GM18505 (cell line): Measurements from ENCODE around the gene ZSCAN22.
"Not testable (repeated sequence)": the region's sequence is repeated elsewhere in the genome, so short reads cannot be mapped to it uniquely, and the experiment has no call there.

Experiments used
- ATAC-seq: cut with Tn5 transposase; IDR thresholded peaks from one replicate; pipeline ENCODE4 v1.9.1; 2021; ENCODE audit not compliant: unreplicated experiment
- POLR2A ChIP-seq: IDR thresholded peaks from 4 replicates; pipeline ENCODE4 v1.6.1; 2011; ENCODE audit warnings: borderline replicate concordance; ENCODE audit not compliant: insufficient read depth, insufficient read length; ENCODE audit errors: extremely low read depth

Gene ZSCAN22

DNA sequence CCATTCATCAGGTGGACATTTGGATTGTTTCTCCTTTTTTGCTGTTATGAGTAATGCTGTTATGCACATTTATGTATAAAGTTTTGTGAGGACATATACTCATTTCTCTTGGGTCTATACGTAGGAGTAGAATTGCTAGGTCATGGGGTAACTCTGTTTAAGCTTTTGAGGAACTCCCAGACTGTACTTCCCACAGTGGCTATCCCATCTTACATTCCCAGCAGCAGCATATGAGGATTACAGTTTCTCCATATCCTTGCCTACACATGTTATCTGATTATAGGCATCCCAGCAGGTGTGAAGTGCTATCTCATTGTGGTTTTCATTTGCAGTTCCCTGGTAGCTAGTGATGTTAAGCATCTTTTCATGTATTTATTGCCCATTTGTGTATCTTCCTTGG is 5.9 kb downstream of the ZSCAN22 start:
- ATAC-seq, result no peak
- no peak for TF ChIP-seq POLR2A

DNA sequence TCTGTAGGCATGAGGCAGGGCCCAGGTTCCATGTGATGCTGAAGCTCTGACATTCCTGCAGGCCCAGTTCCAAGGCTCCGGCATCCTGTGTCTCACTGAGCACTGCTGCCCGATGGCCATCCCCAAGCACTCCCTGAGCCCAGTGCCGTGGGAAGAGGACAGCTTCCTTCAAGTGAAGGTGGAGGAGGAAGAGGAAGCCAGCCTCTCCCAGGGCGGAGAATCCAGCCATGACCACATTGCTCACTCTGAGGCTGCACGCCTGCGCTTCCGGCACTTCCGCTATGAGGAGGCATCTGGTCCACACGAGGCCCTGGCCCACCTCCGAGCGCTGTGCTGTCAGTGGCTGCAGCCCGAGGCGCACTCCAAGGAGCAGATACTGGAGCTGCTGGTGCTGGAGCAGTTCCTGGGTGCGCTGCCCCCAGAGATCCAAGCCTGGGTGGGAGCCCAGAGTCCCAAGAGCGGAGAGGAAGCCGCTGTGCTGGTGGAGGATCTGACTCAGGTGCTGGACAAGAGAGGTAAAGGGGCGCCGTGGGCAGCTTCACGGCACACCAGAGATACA is 8.0 kb downstream of the ZSCAN22 start:
- no peak for ATAC-seq
- no peak for TF ChIP-seq POLR2A

DNA sequence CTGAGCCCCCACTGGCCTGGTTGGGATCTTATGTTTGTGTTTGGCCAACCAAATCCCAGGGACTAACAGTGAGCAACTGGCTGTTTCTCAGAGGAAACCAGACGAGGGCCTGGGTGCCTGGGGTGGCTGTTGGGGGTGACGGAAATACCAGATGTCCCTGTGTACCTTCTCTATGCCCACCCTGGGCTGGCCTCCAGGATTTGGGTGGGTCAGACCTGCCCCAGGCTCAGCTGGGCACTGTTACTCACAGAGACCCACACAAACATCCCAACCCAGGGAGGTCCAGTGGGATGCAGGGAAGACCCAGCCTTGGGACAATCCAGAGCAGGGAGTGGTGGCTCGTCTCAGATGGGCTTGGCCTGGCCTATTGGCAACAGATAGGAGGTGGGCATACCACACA is 8.8 kb downstream of the ZSCAN22 start:
- no peak for ATAC-seq
- TF ChIP-seq POLR2A, result no peak

DNA sequence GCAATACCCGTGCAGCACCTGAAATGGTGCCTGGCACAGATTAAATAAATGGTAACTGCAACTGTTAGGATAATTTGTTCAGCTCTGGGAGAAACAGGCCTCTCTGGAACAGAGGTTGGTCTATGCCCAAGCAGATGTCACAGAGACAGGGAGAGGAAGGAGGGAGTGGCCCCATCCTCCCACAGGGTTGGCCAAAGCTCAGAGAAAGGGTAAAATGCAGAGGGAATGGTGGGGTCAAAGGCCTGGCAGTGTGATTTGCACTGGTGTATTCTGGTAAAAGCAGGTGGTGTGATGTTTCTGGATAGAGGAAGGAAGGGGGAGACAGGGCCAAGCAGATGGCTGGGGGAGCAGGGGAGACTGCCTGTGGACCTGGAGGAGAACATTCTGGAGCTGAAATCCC is 9.4 kb downstream of the ZSCAN22 start:
- ATAC-seq, result no peak
- TF ChIP-seq POLR2A, result no peak

DNA sequence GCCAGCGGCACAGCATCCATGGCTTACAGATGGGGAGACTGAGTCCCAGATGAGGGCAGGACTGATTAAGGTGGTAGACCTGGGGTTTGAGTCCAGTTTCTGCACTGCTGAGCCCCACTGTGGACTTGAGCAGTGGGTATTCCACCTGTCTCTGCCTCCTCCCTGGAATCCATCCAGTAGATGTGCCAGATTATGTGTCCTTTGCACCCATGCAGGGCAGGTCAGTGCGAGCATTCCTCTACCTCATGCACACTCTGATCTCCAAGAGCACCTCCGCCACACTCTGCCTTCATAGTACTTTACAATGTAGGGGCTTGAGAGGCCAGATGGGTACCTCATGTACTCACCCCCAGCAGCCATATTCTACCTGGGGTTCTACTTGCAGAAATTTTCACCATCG is 10.0 kb downstream of the ZSCAN22 start:
- ATAC-seq, result no peak
- TF ChIP-seq POLR2A, result no peak

DNA sequence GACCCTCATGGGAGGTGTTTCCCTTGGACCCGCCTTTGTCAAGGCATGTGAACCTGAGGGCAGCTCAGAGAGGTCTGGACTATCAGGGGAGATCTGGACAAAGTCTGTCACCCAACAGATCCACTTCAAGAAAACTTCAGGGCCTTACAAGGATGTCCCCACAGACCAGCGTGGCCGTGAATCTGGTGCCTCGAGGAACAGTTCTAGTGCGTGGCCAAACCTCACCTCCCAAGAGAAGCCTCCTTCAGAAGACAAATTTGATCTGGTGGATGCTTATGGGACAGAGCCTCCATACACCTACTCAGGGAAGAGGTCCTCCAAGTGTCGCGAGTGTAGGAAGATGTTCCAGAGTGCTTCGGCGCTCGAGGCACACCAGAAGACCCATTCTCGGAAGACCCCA is 11.5 kb downstream of the ZSCAN22 start:
- ATAC-seq, result no peak
- TF ChIP-seq POLR2A, result no peak

DNA sequence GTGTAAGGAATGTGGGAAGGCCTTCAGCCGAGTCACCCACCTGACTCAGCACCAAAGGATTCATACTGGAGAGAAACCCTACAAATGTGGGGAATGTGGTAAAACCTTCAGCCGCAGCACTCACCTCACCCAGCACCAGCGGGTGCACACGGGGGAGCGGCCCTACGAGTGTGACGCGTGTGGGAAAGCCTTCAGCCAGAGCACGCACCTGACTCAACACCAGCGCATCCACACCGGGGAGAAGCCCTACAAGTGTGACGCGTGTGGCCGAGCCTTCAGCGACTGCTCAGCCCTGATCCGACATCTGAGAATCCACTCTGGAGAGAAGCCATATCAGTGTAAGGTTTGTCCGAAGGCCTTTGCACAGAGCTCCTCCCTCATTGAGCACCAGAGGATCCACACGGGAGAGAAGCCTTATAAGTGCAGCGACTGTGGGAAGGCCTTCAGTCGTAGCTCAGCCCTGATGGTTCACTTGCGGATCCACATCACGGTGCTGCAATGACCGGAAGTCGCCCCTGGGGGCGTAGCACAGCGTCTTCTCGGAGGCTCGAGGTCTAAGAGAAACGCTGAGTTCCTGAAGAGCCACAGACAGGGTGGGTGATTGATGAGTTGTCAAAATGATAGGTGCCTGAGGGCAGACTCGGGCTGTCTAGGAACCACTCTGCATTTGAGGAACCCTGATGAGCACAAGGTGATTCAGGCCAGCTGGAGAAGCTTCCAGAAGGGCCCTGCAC is 12.2 kb downstream of the ZSCAN22 start:
- no peak for TF ChIP-seq POLR2A
- ATAC-seq, result no peak

DNA sequence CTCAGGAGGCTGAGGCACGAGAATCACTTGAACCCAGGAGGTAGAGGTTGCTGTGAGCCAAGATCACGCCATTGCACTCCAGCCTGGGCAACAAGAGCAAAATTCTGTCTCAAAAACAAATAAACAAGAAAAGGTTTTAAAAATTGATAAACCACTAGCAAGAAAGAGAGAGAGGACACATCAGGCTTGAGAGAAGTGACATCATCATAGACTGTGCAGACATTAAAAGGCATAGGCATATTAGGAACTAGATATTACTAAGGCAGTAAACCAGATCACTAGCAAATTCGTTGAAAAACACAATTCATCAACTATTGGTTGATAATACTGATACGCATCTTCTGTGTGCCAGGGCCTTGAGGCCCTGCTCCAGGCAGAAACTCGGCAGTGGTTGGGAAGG is 18.8 kb downstream of the ZSCAN22 start:
- no peak for TF ChIP-seq POLR2A
- ATAC-seq, result no peak

DNA sequence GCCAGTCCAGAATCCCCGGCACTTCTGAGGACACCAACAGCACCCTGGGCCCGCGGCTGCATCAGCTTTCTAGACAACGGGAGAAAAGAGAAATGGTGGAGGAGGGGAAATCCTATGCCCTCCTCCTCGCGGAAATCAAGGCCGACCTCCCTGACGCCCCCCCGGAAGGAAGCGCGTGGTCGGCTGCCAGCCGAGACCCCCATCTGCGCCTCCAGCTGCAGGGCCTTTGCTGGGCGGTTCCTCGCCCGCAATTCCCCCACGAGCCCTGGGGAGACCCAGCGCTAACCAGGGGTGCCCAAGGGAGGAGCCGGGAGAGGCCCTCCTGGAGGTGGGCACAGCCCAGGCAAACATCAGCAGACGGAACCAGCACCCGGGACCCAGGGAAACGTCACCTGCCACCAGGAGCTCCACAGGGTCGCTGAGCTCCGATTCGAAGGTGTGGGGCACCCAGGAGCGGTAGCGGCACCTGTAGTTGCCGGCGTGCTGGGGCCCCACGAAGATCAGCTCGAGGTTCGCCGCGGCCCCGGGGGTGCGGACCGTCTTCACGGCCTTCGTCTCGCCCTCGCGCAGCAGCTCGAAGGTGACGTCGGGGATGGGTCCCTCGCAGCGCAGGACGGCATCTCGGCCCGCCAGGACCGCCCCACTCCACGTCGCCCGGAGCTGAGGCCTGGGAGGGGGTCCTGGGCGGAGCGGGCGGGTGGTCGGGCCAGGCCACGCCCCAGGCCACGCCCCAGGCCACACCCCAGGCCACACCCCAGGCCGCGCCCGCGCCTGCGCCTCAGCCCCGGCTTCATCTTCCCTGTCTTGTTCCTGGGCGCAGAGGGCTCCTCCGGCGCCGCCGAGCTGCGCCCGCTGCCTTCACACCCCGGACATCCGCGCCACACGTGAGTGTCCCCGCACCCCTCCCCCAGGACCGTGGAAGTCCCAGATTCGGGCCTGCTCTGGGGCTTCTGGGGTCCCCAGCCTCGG is 20.5 kb downstream of the ZSCAN22 start:
- peak; percentile 81 for ATAC-seq
- peak; percentile 68 for TF ChIP-seq POLR2A

DNA sequence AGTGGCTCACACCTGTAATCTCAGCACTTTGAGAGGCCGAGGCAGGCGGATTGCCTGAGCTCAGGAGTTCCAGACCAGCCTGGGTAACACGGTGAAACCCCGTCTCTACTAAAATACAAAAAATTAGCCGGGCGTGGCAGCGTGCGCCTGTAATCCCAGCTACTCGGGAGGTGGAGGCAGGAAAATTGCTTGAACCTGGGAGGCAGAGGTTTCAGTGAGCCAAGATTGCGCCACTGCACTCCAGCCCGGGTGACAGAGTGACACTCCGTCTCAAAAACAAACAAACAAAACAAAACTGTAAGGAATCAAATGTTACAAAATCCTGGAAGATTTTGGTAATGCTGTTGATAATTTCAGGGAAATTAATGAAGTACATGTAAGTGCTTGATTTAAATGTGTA is 21.3 kb downstream of the ZSCAN22 start:
- not testable (repeated sequence) for ATAC-seq

DNA sequence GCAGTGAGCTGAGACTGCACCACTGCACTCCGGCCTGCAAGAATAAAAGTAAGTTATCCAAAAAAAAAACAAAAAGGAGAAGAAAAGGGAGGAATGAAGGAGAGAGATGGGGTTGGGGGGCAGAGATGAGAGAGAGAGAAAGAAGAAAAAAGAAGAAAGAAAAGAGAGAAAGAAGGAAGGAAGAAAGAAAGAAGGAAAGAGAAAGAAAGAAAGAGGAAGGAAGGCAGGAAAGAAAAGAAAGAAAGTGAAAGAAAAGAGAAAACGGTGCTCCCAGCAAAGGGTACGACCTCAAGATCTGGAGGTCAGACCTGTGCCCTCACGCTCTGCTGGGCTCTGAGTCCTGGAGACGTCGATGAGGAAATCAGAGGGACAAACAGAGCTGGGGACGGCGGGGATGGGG is 22.8 kb downstream of the ZSCAN22 start:
- no peak for TF ChIP-seq POLR2A
- no peak for ATAC-seq

DNA sequence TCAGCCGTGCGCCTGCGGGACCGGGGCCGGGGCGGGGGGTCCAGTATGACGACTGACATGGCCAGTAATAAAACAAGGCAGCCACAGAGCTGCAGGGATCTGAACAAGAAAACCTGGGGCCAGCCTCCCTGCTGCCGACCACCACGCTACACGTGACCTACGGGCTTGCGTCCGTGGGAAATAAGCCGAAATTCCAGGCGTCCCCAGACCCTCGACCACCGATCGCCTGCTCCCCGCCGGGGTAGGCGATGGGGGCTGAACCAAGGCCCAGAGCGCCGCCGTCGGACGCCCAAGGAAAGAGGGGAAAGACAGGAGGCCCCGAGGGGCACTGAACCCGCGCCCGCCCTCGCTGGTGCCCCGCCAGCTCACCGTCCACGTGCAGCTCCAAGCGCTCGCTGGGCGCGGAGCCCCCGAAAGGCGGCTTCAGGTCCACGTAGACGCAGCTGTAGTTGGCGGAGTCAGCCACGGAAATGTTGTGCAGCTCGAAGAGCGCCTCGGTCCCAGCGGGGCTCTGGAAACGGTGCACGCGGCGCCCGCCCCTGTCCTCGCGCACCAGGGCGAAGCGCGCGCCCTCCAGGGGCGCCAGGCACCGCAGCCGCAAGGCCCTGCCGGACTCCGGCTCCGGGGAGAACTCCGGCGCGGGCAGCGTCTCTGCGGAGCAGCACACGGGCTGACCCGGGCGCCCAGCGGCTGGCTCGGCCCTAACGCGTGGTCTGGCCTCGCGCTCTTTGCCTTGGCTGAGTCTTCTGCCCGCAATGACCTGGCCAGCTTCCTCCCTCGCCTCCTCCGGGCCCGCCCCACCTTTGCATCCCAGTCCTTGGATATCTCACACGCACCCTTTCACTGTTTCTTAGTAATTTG is 23.4 kb downstream of the ZSCAN22 start:
- no peak for ATAC-seq
- TF ChIP-seq POLR2A, result no peak
